MCF 10A (cell line): ENCODE results near the gene TSC2. TPM values are rescaled to one million over a fixed set of nuclear protein-coding genes. Genes with fewer than 3 reads are reported as not detected.

Source experiments
- BruUV-seq: library from RNA; stranded (reverse); fragments of 400-500 nt; replicated peaks from 2 replicates; lab custom pipeline; 2021; lab: Mats Ljungman, UMichigan
- CTCF ChIA-PET: fragments of 300-600 bp; sonication (Branson Sonifier 250); formaldehyde crosslinking; extraction: SDS; loops from one replicate; lab custom pipeline; 2021; ENCODE audit warnings: antibody characterized with exemption, inconsistent platforms; lab: Yijun Ruan, JAX
- POLR2A ChIA-PET: fragments of 300-600, 350-650 bp; sonication (Branson Sonifier 250); formaldehyde crosslinking; extraction: SDS; loops from one replicate; lab custom pipeline; 2020; ENCODE audit warnings: antibody characterized with exemption, inconsistent platforms; lab: Yijun Ruan, JAX
- DNase-seq: peaks from one replicate; pipeline ENCODE4 v3.0.0-alpha.2; 2018; ENCODE audit not compliant: unreplicated experiment
- H3K27ac Mint-ChIP-seq: one replicate; pipeline ENCODE4 v1.8.0; 2022; ENCODE audit warnings: mild to moderate bottlenecking, low read depth, mixed read lengths; ENCODE audit not compliant: unreplicated experiment
- H3K27me3 Mint-ChIP-seq: one replicate; pipeline ENCODE4 v1.8.0; 2022; ENCODE audit warnings: mixed read lengths; ENCODE audit not compliant: insufficient read depth, unreplicated experiment
- H3K36me3 Mint-ChIP-seq: one replicate; pipeline ENCODE4 v1.8.0; 2022; ENCODE audit warnings: mild to moderate bottlenecking, moderate library complexity, mixed read lengths; ENCODE audit not compliant: insufficient read depth, unreplicated experiment
- H3K4me1 Mint-ChIP-seq: one replicate; pipeline ENCODE4 v1.8.0; 2022; ENCODE audit warnings: mixed read lengths; ENCODE audit not compliant: insufficient read depth, unreplicated experiment
- H3K4me3 Mint-ChIP-seq: one replicate; pipeline ENCODE4 v1.8.0; 2022; ENCODE audit warnings: mild to moderate bottlenecking, moderate library complexity, mixed read lengths; ENCODE audit not compliant: unreplicated experiment
- H3K9me3 Mint-ChIP-seq: one replicate; pipeline ENCODE4 v1.8.0; 2022; ENCODE audit warnings: mixed read lengths; ENCODE audit not compliant: unreplicated experiment
- intact Hi-C: fragments of 100-400 bp; cut with micrococcal nuclease; formaldehyde crosslinking; loops from 2 replicates; pipeline ENCODE4 v1.14.1; 2022
- total RNA-seq: library from RNA; stranded (reverse); gene quantifications from 2 replicates; pipeline ENCODE4 v1.2.3, GENCODE V29; 2022
- TF ChIP-seq, protein P1 (sequence below): fragments of 200-600 bp; IDR thresholded peaks from one replicate; pipeline ENCODE4 v1.8.0; 2022; ENCODE audit warnings: antibody characterized with exemption, mild to moderate bottlenecking; ENCODE audit not compliant: unreplicated experiment

Gene TSC2
- total RNA-seq, 1 experiment from 2014 or later = 99.8 TPM

DNA sequence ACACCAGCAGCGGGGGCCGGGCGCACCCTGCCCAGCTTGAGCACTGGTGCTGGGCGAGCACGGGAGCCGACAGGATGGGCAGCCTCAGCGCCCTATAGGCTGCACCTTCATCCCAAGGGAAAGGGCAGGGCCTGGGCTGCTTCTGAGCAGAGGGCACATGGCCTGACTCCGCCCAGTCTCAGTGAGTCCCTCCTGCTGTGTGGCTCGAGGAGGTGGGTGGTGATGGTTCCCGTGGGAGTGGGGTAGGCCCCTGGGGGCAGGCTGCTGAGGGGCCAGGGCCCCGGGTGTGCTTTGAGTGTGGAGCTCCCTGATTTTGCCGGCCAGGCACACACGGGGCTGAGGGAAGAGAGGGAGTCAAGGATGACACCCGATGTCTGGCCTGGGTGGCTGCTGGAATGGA, 37.9 kb downstream of the TSC2 start:
- ChIA-PET POLR2A (interaction anchor here (0.6 to 1.5 kb wide), 7 partner anchors 38 to 120 kb away, joined by 3 to 5 read pairs (median 4); partner anchors contain the start of genes NTHL1, TRAF7 and TSC2), CTCF (interaction anchor here (0.9 to 1.2 kb wide), 2 partner anchors 15 to 20 kb away, joined by 3 read pairs; no protein-coding TSS in a partner anchor)
- intact Hi-C loops = no loop called here
- no peaks in the 10 kb centered on the region for H3K27me3 Mint-ChIP-seq
- no TSS peak for BruUV-seq
- no peaks in the 10 kb centered on the region for H3K9me3 Mint-ChIP-seq
- TF ChIP-seq, protein P1, sequence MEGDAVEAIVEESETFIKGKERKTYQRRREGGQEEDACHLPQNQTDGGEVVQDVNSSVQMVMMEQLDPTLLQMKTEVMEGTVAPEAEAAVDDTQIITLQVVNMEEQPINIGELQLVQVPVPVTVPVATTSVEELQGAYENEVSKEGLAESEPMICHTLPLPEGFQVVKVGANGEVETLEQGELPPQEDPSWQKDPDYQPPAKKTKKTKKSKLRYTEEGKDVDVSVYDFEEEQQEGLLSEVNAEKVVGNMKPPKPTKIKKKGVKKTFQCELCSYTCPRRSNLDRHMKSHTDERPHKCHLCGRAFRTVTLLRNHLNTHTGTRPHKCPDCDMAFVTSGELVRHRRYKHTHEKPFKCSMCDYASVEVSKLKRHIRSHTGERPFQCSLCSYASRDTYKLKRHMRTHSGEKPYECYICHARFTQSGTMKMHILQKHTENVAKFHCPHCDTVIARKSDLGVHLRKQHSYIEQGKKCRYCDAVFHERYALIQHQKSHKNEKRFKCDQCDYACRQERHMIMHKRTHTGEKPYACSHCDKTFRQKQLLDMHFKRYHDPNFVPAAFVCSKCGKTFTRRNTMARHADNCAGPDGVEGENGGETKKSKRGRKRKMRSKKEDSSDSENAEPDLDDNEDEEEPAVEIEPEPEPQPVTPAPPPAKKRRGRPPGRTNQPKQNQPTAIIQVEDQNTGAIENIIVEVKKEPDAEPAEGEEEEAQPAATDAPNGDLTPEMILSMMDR = no peak
- H3K4me3 Mint-ChIP-seq = no peak overlapping the region
- DNase-seq = peak; percentile 31
- peaks cover 4% of the 10 kb centered on the region for H3K4me1 Mint-ChIP-seq
- H3K36me3 Mint-ChIP-seq = peaks cover 54% of the 10 kb centered on the region
- H3K27ac Mint-ChIP-seq = peak overlapping the region; percentile 9

DNA sequence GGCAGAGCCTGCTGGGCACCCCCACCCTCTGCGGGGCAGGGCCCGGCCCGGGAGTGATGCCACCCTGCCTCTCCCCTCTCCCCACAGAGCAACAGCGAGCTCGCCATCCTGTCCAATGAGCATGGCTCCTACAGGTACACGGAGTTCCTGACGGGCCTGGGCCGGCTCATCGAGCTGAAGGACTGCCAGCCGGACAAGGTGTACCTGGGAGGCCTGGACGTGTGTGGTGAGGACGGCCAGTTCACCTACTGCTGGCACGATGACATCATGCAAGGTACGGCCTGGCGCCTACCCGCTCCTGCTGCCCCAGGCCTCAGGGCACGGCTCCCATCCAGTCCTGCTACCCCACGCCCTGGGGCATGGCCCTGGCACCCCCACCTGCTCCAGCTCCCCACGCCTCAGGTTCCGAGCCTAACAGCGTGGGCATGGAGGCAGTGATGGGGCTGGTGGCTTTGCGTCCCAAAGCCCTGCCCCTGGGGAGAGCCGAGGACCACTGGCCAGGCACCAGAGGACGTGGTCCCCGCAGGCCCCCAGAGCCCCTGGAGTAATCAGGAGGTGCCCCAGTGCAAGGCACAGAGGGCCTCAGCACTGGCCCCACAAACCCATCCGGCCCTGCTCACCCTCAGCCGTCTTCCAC, 38.4 kb downstream of the TSC2 start:
- intact Hi-C loops = no loop called here
- POLR2A ChIA-PET = interaction anchor here (0.6 to 1.5 kb wide), 7 partner anchors 38 to 120 kb away, joined by 3 to 5 read pairs (median 4); partner anchors contain the start of genes NTHL1, TRAF7 and TSC2
- DNase-seq = peak; percentile 35
- TF ChIP-seq, protein P1 = no peak
- no peaks in the 10 kb centered on the region for H3K27me3 Mint-ChIP-seq
- H3K4me3 Mint-ChIP-seq = no peak overlapping the region
- H3K4me1 Mint-ChIP-seq = peaks cover 4% of the 10 kb centered on the region
- no peak overlapping the region for H3K27ac Mint-ChIP-seq
- H3K9me3 Mint-ChIP-seq = no peaks in the 10 kb centered on the region
- CTCF ChIA-PET = interaction anchor here (0.7 to 1.2 kb wide), 2 partner anchors 21 to 38 kb away, joined by 3 read pairs; no protein-coding TSS in a partner anchor
- H3K36me3 Mint-ChIP-seq = peaks cover 50% of the 10 kb centered on the region
- no TSS peak for BruUV-seq

DNA sequence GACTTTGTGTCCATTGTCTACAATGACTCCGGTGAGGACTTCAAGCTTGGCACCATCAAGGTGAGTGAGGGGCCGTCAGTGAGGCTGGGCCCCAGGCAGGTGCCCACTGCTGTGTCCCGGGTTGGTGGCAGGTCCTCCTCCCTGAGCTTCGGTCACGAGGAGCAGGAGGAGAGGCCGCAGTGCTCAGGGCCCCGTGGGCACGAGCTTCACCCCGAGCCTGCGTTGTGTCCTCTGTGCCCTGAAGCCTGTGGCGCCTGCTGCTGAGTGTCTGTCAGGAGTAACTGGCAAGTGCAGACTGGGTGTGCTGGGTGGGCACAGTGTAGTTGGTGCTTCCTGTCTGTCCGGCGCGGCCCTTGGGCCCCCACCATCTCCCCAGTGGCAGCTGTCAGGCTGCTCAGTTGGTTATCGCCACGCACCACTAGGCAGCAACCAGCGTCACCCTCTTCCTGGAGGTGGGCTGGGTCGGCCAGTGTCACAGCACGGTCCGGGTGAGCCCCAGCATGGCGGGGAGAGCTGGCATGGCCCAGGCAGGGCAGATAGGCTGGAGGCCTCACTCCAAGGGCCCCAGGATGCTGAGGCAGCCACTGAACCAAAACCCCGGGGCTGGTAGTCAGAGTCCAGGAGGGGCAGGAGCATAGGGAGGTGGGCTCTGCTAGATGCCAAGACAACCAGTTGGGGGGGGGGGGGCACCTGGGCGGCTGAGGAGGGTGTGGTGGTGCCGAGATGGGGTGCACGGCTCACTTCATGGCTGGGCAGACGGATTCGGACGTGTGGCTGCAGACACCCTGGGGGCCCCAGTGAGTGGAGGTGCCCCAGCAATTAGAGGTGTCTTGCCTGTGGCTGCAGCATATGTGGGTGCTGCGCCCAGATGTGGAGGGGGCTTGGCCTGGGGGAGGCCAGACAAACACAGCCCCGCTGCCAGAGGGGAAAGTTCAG, 39.3 kb downstream of the TSC2 start:
- CTCF ChIA-PET = interaction anchor here (0.7 kb wide), 1 partner anchor 39 kb away, joined by 3 read pairs; no protein-coding TSS in a partner anchor
- DNase-seq = no peak
- no peaks in the 10 kb centered on the region for H3K9me3 Mint-ChIP-seq
- peaks cover 4% of the 10 kb centered on the region for H3K4me1 Mint-ChIP-seq
- TF ChIP-seq, protein P1 = no peak
- intact Hi-C loops = no loop called here
- H3K4me3 Mint-ChIP-seq = no peak overlapping the region
- POLR2A ChIA-PET = interaction anchor here (0.7 to 1.5 kb wide), 2 partner anchors 68 kb away, joined by 3 to 5 read pairs; partner anchors contain the start of gene TRAF7
- H3K27me3 Mint-ChIP-seq = no peaks in the 10 kb centered on the region
- H3K36me3 Mint-ChIP-seq = peaks cover 49% of the 10 kb centered on the region
- BruUV-seq = no TSS peak
- no peak overlapping the region for H3K27ac Mint-ChIP-seq
